SK-N-MC (cell line): ENCODE measurements around the gene SZRD1.

Experiments
- EZH2 ChIP-seq: fragments of 200-600 bp; sonication (generic); IDR thresholded peaks from one replicate; pipeline ENCODE4 v1.6.1; 2017; ENCODE audit warnings: antibody characterized with exemption
- POLR2AphosphoS5 ChIP-seq: IDR thresholded peaks from 2 replicates; pipeline ENCODE4 v1.6.1; 2012; ENCODE audit warnings: mild to moderate bottlenecking, low read depth, low read length, borderline replicate concordance

- TF ChIP-seq POLR2AphosphoS5 = no peak
- TF ChIP-seq EZH2 = no peak
Measured at GRCh38 chr1:16445052-16445451, 78.0 kb downstream of the SZRD1 start.
